Measurements from ENCODE around the gene FIGNL1. TPM values are rescaled to one million over a fixed set of nuclear protein-coding genes. Genes with fewer than 3 reads are reported as not detected.

The FIGNL1 gene
- total and polyA plus RNA-seq, 2 donors (not counting 1 experiment from before 2014, with no cell fraction given): 3.6 to 24.5 TPM

DNA sequence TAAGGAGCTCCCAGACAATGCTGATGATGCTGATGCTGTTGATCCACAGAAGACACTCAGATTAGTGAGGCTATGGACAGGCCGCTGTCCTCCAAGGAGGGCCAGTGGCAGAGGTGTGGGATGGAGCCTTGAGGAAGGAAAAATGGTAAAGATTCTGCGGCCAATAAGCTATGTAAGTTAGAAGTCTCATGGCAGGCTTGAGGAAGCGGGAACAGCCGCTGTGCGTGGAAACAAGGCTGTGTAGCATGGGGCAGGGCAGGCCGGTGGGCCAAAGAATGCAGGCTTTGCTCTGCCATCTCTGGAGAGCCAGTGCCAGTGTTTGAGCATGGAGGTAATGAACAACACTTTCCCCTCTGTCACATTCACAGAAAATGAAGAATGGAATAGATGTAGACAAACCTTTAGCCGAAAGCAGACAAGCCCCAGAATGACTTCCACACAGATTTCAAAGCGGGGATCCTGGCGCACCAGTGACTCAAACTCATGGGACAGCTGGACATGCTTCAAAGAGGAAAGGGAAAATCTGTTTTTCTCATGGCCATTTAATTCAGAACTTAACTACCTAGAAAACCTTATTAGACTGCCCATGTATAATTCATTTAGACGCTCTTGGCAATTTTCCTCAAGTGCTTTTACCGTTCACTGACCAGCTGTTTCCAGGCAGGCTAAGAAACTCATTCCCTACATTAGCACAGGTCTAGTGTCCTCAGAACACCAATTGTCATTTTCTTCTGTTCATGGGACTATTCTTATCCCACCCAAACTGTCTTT lies 16.9 kb upstream of the FIGNL1 start:
- ATAC-seq (ENCODE audit: low read depth) (no peak), DNase-seq (no peak)
- intact Hi-C loops (cut with micrococcal nuclease): no loop called here
- ChIA-PET POLR2A (no interaction called here), CTCF (interaction anchor here (0.7 to 2.6 kb wide), 15 partner anchors 11 to 696 kb away, joined by 3 to 20 read pairs (median 4); partner anchors contain the start of gene ZPBP)
- peak overlapping the region; percentile 54 for H3K4me3 Mint-ChIP-seq
- Histone ChIP-seq H3K9ac (ENCODE audit: low read length) (no peak overlapping the region), H3K36me3 (replicated peaks in 1 of 2; ENCODE audit: control extremely low read depth in 1 of 2, control insufficient read depth in 1 of 2, extremely low read depth in 1 of 2, insufficient read depth in 2 of 2, low read length in 1 of 2) (no peaks in the 10 kb centered on the region), H3K4me3 (ENCODE audit: control extremely low read depth in 1 of 5, extremely low read depth in 1 of 5, insufficient read depth in 1 of 5, low read depth in 2 of 5, low read length in 4 of 5) (no peak overlapping the region), H3K27ac (ENCODE audit: low read length in 2 of 2) (no peak overlapping the region), H2AFZ (ENCODE audit: insufficient read depth, low read depth, low read length, poor library complexity, severe bottlenecking) (peak overlapping the region; percentile 91), H3K4me2 (replicated peaks; ENCODE audit: low read depth, low read length, poor library complexity, severe bottlenecking) (no peak overlapping the region), H4K20me1 (ENCODE audit: control insufficient read depth, insufficient read depth, low read length, poor library complexity, severe bottlenecking) (no peaks in the 10 kb centered on the region), H3K9me3 (ENCODE audit: control extremely low read depth in 1 of 3, control insufficient read depth in 2 of 3, insufficient read depth in 1 of 3, low read length in 2 of 3) (no peaks in the 10 kb centered on the region), H3K79me2 (ENCODE audit: control insufficient read depth, insufficient read depth, low read length) (no peaks in the 10 kb centered on the region), H3K27me3 (replicated peaks in 1 of 4; ENCODE audit: control extremely low read depth in 1 of 4, control insufficient read depth in 3 of 4, insufficient read depth in 4 of 4, low read length in 3 of 4) (no peaks in the 10 kb centered on the region), H3K4me1 (ENCODE audit: control insufficient read depth in 2 of 2, insufficient read depth in 2 of 2, low read length in 2 of 2) (peaks cover 9 to 10% of the 10 kb centered on the region in 2 donors)
- H3K9me3 Mint-ChIP-seq (ENCODE audit: insufficient read depth): no peaks in the 10 kb centered on the region
- peaks cover 5% of the 10 kb centered on the region for H3K27me3 Mint-ChIP-seq
- 98% methylated on average over 9 of the region's 11 CpGs for WGBS (ENCODE audit: insufficient coverage)
- H3K27ac Mint-ChIP-seq: no peak overlapping the region
- TF ChIP-seq EZH2 (IDR thresholded peaks at IDR 0.05; ENCODE audit: borderline replicate concordance, insufficient read depth, low read depth, low read length, poor library complexity, severe bottlenecking): no peak
- TF ChIP-seq, protein P1, sequence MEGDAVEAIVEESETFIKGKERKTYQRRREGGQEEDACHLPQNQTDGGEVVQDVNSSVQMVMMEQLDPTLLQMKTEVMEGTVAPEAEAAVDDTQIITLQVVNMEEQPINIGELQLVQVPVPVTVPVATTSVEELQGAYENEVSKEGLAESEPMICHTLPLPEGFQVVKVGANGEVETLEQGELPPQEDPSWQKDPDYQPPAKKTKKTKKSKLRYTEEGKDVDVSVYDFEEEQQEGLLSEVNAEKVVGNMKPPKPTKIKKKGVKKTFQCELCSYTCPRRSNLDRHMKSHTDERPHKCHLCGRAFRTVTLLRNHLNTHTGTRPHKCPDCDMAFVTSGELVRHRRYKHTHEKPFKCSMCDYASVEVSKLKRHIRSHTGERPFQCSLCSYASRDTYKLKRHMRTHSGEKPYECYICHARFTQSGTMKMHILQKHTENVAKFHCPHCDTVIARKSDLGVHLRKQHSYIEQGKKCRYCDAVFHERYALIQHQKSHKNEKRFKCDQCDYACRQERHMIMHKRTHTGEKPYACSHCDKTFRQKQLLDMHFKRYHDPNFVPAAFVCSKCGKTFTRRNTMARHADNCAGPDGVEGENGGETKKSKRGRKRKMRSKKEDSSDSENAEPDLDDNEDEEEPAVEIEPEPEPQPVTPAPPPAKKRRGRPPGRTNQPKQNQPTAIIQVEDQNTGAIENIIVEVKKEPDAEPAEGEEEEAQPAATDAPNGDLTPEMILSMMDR (IDR thresholded peaks at IDR 0.05): no peak
- peaks cover 9% of the 10 kb centered on the region for H3K4me1 Mint-ChIP-seq

DNA sequence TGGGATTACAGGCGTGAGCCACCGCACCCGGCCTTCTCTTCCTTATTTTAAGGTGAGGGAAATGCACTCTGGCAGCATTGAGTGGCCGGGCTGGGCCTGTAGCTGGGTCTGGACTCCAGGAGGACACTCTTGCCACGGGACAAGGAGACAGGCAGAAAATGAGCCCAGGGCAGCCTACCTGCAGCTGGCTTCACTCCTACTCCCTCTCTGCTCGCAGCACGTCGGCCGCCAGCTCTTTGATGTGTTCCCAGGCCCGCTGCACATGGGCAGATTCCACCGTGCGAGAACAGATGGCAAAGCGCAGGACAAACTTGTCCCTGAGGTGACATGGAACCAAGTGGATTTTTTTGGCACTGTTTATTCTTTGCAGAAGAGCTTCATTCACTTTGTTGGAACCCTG lies 12.9 kb upstream of the FIGNL1 start:
- no peak overlapping the region for H3K4me3 ChIP-seq (ENCODE audit: control extremely low read depth in 1 of 5, extremely low read depth in 1 of 5, insufficient read depth in 1 of 5, low read depth in 2 of 5, low read length in 4 of 5)
- POLR2A ChIA-PET: no interaction called here
- no peaks in the 10 kb centered on the region for H3K36me3 ChIP-seq (replicated peaks in 1 of 2; ENCODE audit: control extremely low read depth in 1 of 2, control insufficient read depth in 1 of 2, extremely low read depth in 1 of 2, insufficient read depth in 2 of 2, low read length in 1 of 2)
- peaks cover 6% of the 10 kb centered on the region for H3K4me1 Mint-ChIP-seq
- no peak overlapping the region for H3K4me3 Mint-ChIP-seq
- H4K20me1 ChIP-seq (ENCODE audit: control insufficient read depth, insufficient read depth, low read length, poor library complexity, severe bottlenecking): no peaks in the 10 kb centered on the region
- ATAC-seq (ENCODE audit: low read depth) (no peak), DNase-seq (no peak)
- no peaks in the 10 kb centered on the region for H3K79me2 ChIP-seq (ENCODE audit: control insufficient read depth, insufficient read depth, low read length)
- intact Hi-C loops (cut with micrococcal nuclease): no loop called here
- H3K9me3 ChIP-seq (ENCODE audit: control extremely low read depth in 1 of 3, control insufficient read depth in 2 of 3, insufficient read depth in 1 of 3, low read length in 2 of 3): no peaks in the 10 kb centered on the region
- CTCF ChIA-PET: interaction anchor here (1.1 kb wide), 1 partner anchor 12 kb away, joined by 3 read pairs; no protein-coding TSS in a partner anchor
- H3K27me3 Mint-ChIP-seq: peaks cover 6% of the 10 kb centered on the region
- H3K4me2 ChIP-seq (replicated peaks; ENCODE audit: low read depth, low read length, poor library complexity, severe bottlenecking): no peak overlapping the region
- no peaks in the 10 kb centered on the region for H3K9me3 Mint-ChIP-seq (ENCODE audit: insufficient read depth)
- H3K27ac ChIP-seq (ENCODE audit: low read length in 2 of 2): no peak overlapping the region
- TF ChIP-seq, protein P1 (IDR thresholded peaks at IDR 0.05): no peak
- no peak for TF ChIP-seq EZH2 (IDR thresholded peaks at IDR 0.05; ENCODE audit: borderline replicate concordance, insufficient read depth, low read depth, low read length, poor library complexity, severe bottlenecking)
- H3K27me3 ChIP-seq (replicated peaks in 1 of 4; ENCODE audit: control extremely low read depth in 1 of 4, control insufficient read depth in 3 of 4, insufficient read depth in 4 of 4, low read length in 3 of 4): no peaks in the 10 kb centered on the region
- 92% methylated on average over 13 of the region's 13 CpGs for WGBS (ENCODE audit: insufficient coverage)
- no peak overlapping the region for H3K27ac Mint-ChIP-seq
- no peak overlapping the region for H2AFZ ChIP-seq (ENCODE audit: insufficient read depth, low read depth, low read length, poor library complexity, severe bottlenecking)
- no peak overlapping the region for H3K9ac ChIP-seq (ENCODE audit: low read length)
- peaks cover 5% of the 10 kb centered on the region in 2 donors for H3K4me1 ChIP-seq (ENCODE audit: control insufficient read depth in 2 of 2, insufficient read depth in 2 of 2, low read length in 2 of 2)

Data from B cell (primary cell).